Measurements from ENCODE around the gene LRRN4CL. TPM values are rescaled to one million over a fixed set of nuclear protein-coding genes. Genes with fewer than 3 reads are reported as not detected.
A peak's percentile ranks its signal among the peaks of the same experiment; 100 is the strongest.

LRRN4CL gene
- total and polyA plus RNA-seq, 11 donors, result 0.63 to 8.6 (median 2.5) TPM

GRCh38 chr11:62708392-62708791 is 19.1 kb upstream of the LRRN4CL start:
- no peaks in the 10 kb centered on the region for H3K9me3 ChIP-seq
- no peaks in the 10 kb centered on the region for H3K27me3 ChIP-seq
- DNase-seq, result peak in 1 of 5 donors; percentile 23
- H3K4me1 ChIP-seq, result peaks cover 0 to 69% (median 41%) of the 10 kb centered on the region in 12 donors
- 70 to 78% (median 71%) methylated on average over 5 of the region's 5 CpGs for WGBS, 4 donors
- peak overlapping the region in 10 of 12 donors; percentile 87 to 99 (median 96) for H3K27ac ChIP-seq
- ATAC-seq, result no peak
- peak overlapping the region in 9 of 12 donors; percentile 44 to 75 (median 64) for H3K4me3 ChIP-seq
- TF ChIP-seq CTCF (IDR thresholded peaks at IDR 0.05) (no peak), POLR2A (IDR thresholded peaks at IDR 0.05) (no peak)
- intact Hi-C loops (cut with DNase I), result loop anchor here in 2 of 10 donors (5.0 kb wide), 2 partner anchors 36 to 41 kb away; partner anchors contain the start of genes C11orf98 (in 1 of the 2), CSKMT (in 1 of the 2), LBHD1 (in 1 of the 2) and UQCC3 (in 1 of the 2)
- peaks cover 0 to 38% (median 31%) of the 10 kb centered on the region in 9 donors for H3K36me3 ChIP-seq

- 79 to 91% (median 83%) methylated on average over 9 to 10 of the region's 10 CpGs for WGBS, 4 donors
- peaks cover 0 to 61% (median 34%) of the 10 kb centered on the region in 12 donors for H3K4me1 ChIP-seq
- H3K36me3 ChIP-seq, result peaks cover 0 to 34% (median 22%) of the 10 kb centered on the region in 9 donors
- peak within 1 kb of the TSS; percentile 63 to 89 (median 78) for H3K4me3 ChIP-seq
- no peak for ATAC-seq
- H3K9me3 ChIP-seq, result no peaks in the 10 kb centered on the region
- intact Hi-C loops (cut with DNase I), result loop anchor here in 2 of 10 donors (5.0 kb wide), 2 partner anchors 35 to 40 kb away; partner anchors contain the start of genes C11orf98 (in 1 of the 2), CSKMT (in 1 of the 2), LBHD1 (in 1 of the 2) and UQCC3 (in 1 of the 2)
- no peaks in the 10 kb centered on the region for H3K27me3 ChIP-seq
- peak in 2 of 5 donors; percentile 24 to 45 for DNase-seq
- no peak for TF ChIP-seq POLR2A (IDR thresholded peaks at IDR 0.05)
- TF ChIP-seq CTCF (IDR thresholded peaks at IDR 0.05), result no peak
- H3K27ac ChIP-seq, result peak within 1 kb of the TSS; percentile 71 to 99 (median 95)
These were observed 18.0 kb upstream of the LRRN4CL start, which contains the start of the genes BSCL2 and GNG3 for GRCh38 chr11:62707277-62707861. TSS of gene BSCL2 (minus strand) at chr11:62707424. CDS start at chr11:62707195, 229 bp downstream. TSS of gene GNG3 (plus strand) at chr11:62707676. CDS start at chr11:62708296, 620 bp downstream.

GRCh38 chr11:62706850-62707247 is 17.5 kb upstream of the LRRN4CL start:
- no peaks in the 10 kb centered on the region for H3K27me3 ChIP-seq
- intact Hi-C loops (cut with DNase I), result loop anchor here in 2 of 10 donors (5.0 kb wide), 2 partner anchors 35 to 40 kb away; partner anchors contain the start of genes C11orf98 (in 1 of the 2), CSKMT (in 1 of the 2), LBHD1 (in 1 of the 2) and UQCC3 (in 1 of the 2)

More at GRCh38 chr11:62706850-62707247, 17.5 kb upstream of the LRRN4CL start:
- no peak for ATAC-seq
- Histone ChIP-seq H3K9me3 (no peaks in the 10 kb centered on the region), H3K4me1 (peaks cover 0 to 61% (median 34%) of the 10 kb centered on the region in 12 donors), H3K36me3 (peaks cover 0 to 34% (median 18%) of the 10 kb centered on the region in 9 donors), H3K4me3 (peak overlapping the region in 11 of 12 donors; percentile 63 to 89 (median 79)), H3K27ac (peak overlapping the region; percentile 71 to 95 (median 88))
- no peak for DNase-seq
- no peak for TF ChIP-seq POLR2A (IDR thresholded peaks at IDR 0.05)
- TF ChIP-seq CTCF (IDR thresholded peaks at IDR 0.05), result no peak
- 73 to 85% (median 81%) methylated on average over 8 of the region's 8 CpGs for WGBS, 4 donors
